GM12892 (cell line): ENCODE measurements around the gene PLAC8L1.

Experiments
- POLR2A ChIP-seq: IDR thresholded peaks from 2 replicates; pipeline ENCODE4 v1.6.1; 2011; ENCODE audit warnings: low read depth, low read length, control low read depth
- POLR2AphosphoS5 ChIP-seq: IDR thresholded peaks from 2 replicates; pipeline ENCODE4 v1.6.1; 2011; ENCODE audit warnings: low read depth, low read length, control low read depth

GRCh38 chr5:146126068-146126467, 20.7 kb upstream of the PLAC8L1 start:
- TF ChIP-seq POLR2AphosphoS5 (no peak), POLR2A (no peak)
